ENCODE measurements around the gene GOLT1B.
"Not testable (repeated sequence)": the region's sequence is repeated elsewhere in the genome, so short reads cannot be mapped to it uniquely, and the experiment has no call there.

Gene GOLT1B, protein sequence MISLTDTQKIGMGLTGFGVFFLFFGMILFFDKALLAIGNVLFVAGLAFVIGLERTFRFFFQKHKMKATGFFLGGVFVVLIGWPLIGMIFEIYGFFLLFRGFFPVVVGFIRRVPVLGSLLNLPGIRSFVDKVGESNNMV

DNA sequence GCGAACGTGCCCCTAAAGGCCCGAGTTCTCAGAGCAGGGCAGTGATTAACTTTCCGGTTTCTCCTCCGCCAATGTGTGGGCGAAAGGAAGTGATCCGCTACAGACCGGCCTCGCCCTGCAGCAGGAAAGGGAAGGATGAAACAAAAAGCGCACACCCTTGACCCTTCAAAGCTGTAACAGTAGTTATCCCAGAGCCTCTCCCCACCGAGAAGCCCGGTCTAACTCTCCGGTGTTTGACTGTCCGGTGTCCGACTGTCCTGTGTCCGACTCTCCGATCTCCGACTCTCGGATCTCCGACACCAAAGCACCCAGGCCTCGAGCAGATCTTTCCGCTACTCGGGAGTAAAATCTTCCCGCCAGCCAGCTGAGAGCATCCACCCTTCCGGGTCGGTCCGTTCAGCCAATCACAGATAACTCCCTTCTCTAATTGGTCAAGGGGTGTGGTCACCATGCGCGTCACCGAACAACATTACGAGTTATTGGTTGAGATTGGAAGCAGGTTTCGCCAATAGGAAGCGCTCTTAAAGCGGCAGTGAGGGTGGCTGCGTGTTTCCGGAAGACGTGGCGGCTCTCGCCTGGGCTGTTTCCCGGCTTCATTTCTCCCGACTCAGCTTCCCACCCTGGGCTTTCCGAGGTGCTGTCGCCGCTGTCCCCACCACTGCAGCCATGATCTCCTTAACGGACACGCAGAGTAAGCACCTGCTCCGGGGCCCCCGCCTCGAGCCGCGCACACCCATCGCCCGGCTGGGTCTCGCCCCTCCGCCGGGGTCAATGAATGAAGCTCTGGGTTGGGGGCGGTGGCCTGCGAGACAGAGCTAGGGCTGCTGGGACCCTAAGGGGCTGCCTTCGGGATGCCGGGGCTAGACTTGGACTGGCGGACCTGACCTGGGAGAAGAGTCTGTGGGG, at the start of gene GOLT1B, which contains the start of gene RECQL:
TSS of gene GOLT1B (plus strand) at position 532 of the 906 bp plus-strand sequence. CDS start at position 667, 135 bp downstream.
TSS of gene RECQL (minus strand) at position 378 of the 906 bp plus-strand sequence. CDS start 2,065 bp downstream, outside the sequence.
- DNase-seq, result peak; percentile 38

DNA sequence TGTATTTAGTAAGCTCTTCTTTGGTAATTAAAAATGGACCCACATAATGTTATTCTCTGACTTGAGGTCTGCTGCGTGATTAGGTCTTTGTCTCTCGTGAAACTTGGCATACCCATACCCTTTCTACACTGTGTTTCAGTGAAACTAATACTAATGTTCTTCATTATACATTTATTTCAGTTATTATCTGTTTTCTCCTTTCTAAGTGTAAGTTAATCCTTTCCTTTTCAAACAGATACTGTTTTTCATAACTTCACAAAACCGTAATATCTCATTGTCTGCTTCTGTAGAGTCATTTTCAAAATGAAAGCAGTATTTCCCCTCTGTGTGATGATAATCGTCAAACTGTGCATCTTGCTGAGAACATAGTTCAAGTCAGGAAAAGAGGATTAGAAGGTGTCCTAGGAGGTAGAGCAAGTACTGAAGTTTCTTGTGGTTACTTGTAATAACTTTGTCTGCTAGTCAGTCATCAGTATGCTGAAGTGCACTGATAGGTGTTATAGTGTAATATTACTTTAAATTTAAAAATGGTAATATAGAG, 48.2 kb upstream of the GOLT1B start:
- DNase-seq, result no peak

DNA sequence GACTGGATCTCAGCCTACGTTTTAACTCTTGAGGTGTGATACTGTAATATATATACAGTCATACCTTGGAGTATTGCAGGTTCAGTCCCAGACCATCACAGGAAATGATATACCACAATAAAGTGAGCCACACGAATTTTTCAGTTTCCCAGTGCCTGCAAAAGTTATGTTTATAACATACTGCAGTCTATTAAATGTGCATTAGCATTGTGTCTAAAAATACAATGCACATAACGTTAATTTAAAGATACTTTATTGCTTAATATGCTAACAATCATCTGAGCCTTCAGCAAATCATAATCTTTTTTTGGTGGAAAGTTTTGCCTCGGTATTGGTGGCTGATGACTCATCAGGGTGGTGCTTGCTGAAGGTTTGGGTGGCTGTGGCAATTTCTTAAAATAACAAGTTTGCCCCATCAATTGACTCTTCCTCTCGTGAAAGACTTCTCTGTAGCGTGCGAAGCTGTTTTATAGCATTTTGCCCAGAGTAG, 45.3 kb upstream of the GOLT1B start:
- DNase-seq, result no peak

DNA sequence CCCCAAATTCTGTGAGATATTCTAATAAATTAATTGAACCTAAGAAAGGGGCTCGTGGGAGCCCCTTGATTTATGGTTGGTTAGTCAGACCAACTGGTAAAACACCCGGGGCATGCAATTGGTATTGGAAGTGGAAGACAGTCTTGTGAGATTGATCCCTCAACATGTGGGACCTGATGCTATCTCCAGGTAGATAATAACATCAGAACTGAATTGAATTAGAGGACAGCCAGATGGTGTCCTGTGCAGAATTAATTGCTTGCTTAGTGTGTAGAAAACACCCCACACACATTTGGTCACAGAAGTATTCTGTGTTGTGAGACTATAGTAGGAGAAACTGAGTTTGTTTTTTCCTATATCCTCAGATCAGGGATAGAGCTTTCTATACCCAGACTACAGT, 42.1 kb upstream of the GOLT1B start:
- no peak for DNase-seq

DNA sequence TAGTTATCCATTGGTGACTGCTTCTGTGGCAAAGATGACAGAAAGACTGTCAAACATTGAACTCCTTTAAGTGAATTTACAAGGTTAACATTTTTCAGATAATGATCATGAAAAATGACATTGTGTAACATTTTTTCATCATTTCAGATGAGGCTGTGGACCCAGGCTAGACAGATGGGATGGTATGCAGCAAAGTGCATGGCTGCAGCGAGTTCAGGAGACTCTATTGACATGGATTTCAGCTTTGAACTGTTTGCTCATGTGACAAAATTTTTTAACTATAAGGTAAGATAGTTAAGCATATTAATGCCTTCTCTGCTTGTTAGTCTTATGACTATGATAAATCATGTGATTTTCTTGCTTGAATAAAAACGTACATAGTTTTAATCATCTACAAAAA, 34.3 kb upstream of the GOLT1B start:
- not testable (repeated sequence) for DNase-seq

DNA sequence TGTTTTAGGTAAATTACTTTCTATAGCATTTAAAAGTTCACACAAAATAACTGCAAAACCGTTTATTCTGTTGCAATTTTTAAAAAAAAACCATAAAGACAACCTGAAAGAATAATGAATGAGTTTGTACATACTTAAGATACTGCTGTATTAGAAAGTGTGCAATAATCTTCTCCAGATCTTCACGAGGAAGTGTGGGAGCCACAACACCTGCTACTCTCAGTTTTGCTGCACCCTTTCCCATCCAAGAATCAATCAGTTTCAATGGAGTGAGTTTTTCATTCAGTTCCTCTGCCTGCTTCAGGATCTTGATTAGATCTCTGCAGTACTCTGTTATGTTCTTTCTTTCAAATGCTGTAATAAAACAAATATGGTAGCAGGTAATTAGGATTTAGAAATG, 30.3 kb upstream of the GOLT1B start:
- no peak for DNase-seq

DNA sequence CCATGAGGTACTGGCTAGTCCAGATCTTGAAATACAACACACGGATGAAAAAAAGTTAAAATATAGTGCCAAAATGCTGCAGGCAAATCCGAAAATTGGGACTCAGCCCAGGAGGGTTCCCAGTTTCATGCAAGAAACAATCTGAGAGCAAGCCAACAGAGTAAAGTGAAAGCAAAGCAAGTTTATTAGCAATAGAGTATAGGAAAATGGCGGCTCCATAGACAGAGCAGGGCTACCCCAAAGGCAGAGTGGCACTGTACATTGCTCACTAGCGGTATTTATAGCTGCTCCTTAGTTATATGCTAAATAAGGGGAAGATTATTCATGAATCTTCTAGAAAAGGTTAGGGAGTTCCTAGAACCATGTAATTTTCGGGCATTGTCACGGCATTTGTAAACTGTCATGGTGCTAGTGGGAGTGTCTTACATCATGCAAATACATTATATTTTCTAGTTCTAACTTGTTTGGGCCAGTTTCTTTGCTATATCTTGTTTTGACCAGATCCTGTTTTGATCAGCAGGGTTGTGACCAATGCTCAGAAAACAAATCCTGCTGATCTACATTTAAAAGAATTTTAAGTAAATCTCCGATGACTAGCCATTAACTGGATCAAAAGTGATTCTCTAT, 29.3 kb upstream of the GOLT1B start:
- DNase-seq, result no peak

DNA sequence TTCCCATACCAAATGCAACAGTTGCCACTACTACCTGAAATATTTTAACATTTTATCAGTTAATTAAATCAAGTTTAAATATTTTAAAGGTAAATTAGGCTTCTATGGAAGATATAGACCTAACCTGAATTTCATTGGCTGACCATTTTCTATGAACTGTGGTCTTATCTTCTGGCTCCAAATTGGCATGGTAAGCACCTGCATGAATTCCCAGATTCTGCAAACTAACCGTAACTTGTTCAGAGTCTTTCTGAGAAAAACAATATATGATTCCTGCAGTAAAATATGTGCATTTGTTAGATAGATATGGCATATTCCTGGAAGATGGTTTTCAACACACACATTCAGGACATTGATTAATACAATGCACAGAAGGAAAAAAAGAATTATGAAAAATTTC, 26.0 kb upstream of the GOLT1B start:
- DNase-seq, result no peak

DNA sequence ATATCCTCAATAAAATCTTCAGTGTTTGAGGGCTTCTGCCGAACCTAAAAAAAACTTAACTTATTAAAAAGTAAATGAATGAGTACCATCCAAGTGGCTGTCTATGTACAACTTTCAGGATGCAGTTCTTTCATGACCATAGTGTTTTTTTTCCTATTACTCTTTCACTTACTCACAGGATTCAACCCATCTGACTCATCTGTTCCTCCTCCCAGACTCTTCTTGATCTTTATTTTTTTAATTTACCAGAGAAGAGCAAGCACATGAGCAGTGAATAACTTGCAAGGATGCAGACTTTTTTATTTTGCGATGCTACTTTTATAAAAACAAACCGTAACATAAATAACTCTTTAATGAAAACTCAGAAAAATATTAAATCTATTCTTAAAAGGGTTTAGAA, 24.6 kb upstream of the GOLT1B start:
- no peak for DNase-seq

DNA sequence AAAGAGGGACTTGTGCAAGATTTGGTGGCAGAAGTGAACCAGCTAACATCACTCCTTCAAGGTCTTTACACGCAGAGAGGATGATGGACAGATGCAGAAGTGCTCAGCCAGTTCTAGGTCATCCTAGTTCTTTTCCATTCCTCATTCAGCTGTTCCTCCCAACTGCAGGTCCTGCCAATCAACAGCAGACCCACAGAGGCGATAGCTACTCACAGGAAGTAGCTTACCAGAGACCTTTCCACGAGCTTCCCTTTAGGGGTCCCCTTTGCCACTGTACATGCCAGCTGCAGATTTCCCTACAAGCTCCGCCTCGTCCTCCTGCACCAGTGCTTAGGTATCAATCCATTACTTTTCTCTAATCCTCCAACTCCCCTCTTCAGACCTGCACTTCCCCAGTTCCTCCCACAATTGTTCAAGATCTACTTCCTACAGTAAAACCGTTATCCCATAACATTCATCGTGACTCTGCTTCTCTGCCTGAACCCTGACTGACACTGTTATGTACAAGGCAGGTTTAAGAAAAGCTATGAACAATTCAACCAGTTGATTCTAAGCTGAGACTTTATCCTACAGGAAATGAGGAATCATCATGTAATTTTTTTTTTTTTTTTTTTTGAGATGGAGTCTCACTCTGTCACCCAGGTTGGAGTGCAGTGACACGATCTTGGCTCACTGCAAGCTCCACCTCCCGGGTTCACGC, 22.7 kb upstream of the GOLT1B start:
- DNase-seq, result no peak

DNA sequence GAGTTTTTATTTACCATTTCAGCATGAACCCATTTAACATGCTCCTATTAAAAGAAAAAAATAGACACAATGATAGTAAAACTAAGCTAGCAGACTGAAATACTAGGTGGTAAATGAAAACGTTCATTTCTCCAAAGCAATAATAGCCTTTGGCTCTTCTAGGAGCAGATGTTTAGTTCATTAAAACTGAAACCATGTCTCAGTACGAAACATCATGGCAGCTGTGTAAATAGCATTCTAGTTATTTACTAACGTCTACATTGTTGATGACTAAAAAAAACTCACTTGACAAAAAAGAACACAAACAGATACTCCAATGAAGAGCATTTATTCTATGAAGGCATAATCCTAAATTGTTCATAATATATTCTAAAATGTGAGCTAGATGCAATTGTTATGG, 18.1 kb upstream of the GOLT1B start:
- no peak for DNase-seq

DNA sequence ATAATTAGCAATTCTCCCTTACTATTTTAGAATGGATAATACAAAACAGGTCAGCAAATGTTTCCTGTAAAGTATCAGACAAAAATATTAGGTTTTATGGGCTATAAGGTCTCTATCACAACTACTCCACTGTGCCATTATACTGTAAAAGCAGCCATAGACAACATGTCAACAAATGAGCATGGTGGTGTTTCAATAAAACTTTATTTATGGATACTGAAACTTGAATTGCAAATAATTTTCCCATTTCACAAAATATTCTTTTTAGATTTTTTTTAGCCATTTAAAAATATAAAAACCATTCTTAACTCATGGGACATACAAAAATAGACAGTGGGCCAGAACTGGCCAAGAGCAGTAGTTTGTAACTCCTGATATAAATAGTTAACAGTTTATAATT, 15.6 kb upstream of the GOLT1B start:
- DNase-seq, result no peak

DNA sequence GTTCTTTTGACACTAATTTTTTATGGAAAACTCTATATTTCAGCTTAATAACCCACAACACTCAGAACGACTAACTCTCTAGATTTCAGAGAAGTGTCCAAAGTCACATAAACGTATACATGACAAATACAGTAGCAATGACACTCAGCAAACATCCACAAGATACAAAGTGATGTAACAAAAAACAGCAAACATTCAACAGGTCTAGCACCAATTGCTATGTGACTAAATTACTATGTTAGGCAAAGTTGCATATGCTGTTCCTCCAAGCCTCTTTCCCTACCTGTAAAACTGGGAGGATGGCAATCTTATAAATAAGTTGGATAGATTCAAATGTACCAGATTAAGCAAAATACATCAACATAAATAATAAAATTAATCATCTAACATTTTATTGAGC, 1.8 kb upstream of the GOLT1B start:
- DNase-seq, result no peak

DNA sequence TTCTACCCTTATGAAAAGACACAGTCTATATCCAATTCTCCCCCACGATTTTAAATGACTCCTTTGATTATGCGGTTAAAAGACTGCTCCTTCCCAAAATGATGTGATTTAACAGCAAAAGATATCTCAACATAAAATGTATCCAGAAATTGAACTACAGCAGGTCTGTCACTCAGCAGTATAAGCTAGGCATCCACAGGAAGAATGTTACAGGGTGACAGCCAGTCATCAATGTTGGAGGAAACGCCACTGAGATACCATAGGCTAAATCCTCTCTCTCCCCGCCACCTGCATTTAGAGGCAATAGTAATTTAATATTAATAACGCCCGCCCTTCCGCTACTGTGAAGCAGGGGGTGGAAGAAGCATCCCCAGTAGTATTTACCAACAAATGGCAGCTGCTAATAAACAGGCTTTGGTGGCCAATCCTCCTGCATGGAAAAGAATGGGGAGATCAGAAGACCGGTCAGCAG, 767 bp upstream of the GOLT1B start:
- no peak for DNase-seq

DNA sequence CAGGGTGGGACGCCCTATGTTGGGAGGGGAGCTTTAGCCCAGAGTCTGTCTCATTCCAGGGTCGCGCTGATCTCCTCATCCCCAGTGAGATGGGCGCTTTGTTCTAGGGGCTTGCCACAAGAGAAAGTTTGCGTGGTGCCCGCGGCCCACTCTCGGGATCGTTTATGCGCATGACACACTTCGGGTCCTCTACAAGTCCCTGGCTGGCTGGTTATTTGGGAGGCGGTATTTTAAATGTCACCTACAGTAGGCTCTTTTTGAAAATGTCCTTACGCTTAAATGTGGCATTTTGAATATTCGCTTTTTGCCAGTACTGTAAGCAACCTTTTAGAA, 541 bp downstream of the GOLT1B start:
- no peak for DNase-seq

DNA sequence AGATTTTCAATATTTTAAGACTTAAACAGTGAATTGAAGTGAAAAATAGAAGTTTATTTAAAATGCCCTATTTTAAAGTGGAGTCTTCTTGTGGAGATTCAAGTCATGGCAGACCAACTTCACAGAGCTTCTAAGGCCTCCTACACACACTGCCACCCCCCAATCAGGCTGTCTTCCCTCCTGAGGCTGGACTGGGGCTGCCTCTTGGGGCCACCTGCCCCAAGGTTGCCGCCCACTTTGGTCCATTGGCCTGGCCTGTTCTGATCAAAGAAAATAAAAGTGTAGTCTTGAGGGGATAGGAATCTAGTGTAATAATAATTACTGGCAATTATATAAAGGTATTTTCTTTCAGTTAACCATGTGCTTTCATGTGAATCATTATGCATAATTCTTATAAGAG, 1.3 kb downstream of the GOLT1B start:
- no peak for DNase-seq

DNA sequence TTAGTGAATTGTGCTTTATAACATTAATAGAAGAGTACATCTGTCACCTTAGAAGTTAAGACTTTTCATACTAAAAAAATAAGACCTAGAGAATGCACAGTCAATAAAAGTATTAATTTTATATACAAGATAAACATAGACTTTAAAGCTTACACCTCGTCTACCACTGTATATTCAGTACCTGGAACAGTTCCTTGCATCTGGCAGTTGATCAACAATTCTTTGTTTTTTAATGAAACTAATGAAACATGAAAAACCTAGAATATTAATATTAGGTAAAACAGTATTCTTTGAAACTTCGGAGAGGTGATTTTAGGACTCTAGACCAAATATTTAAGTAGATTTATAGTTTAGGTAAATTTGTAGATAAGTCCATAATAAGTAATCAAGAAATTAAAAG, 4.3 kb downstream of the GOLT1B start:
- no peak for DNase-seq

DNA sequence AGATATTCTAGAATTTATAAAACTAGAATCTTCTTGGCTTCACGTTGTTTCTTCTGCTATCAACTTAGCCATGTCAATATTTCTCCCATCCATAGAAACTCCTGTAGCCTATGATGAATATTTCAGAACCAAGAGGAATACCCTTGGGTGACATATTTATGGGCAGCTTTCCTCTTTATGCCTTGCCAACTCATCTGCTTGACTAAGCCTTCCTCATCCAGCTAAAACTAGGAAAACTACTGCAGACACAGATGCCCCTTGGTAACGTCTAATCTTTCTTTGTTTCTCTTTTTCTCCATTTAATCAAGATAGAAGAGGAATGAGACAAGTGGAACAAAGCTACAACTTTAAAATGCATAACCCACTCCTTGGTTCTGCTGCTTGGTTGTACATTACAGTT, 6.3 kb downstream of the GOLT1B start:
- DNase-seq, result no peak

DNA sequence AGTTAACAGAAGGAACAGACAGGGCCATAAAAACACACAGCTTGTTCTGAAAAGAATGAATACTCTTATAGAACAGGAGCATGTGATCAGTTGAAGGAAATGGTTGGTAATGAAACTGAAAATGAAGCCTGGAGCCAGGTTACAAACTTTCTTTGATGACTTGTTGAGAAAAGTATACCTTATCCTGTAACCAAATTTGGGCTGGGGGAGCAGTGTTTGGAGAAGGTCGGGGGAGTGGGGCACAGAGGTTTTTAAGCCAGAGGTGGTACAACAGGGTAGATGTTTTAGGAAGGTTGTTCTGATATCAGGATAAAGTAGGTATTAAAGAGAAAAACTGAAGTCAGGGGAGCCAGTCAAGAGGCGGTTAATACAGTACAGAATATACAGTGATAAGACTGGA, 8.2 kb downstream of the GOLT1B start:
- no peak for DNase-seq

DNA sequence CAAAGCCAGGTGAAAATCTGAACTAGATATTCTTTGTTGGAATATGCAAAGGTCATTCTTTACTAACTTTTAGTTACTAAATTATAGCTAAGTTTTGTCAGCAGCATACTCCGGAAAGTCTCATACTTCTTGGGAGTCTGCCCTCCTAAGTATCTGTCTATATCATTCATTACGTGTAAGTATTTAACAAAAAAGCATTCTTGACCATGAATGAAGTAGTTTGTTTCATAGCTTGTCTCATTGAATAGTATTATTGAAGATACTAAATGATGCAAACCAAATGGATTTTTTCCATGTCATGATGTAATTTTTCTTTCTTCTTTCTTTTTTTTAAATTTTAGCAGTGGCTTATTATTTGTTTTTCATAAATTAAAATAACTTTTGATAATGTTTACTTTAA, 14.7 kb downstream of the GOLT1B start:
- DNase-seq, result no peak

DNA sequence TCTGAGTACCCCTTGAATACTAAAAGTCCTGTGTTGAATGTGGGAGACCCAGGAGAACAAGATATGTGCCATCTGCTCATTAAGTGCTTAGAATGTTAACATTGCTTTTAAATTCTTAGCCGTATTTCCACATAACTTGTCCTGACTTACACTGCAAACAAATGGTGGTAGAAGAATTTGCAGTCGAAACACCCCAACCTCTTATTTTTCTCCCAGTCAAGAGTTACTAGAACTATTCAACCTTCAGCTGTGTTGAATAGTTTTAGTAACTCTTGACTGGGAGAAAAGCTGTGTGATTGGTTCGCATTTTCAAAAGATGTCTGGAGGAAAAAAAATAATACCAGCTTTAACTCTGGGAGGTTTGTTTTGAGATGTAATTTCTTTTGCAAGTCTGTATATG, 16.9 kb downstream of the GOLT1B start:
- no peak for DNase-seq

DNA sequence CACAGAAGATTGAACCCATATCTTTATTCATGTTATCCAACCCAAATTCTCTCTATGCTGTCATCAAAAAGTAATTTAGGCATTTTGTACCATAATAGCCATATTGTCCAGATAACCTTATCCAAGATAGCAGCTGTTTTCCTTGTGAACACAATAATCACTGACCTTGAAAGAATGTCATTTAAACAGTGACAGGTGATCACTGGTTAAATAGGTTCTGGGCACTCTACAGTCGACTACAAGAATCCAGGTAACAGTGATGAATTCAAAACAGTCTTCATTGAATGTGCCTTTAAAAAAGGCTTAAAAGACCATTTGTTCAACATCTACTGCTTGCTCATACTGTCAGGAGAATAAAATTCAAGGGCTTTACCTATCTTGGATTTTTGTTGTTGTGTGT, 20.0 kb downstream of the GOLT1B start:
- no peak for DNase-seq

DNA sequence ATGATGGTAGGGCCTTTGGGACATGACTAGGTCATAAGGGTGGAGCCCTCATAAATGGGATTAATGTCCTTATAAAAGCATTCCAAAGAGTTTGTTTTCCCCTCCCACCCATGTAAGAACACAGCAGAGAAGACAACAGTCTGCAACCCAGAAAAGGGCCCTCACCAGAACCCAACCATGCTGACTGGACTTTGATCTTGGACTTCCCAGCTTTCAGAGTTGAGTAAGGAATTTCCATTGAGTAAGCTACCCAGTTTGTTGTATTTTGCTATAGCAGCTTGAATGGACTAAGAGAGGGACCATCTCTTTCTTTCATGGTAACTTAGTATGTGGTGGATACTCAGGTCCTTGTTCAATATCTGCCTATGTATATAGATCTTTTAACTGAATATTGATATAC, 21.6 kb downstream of the GOLT1B start:
- no peak for DNase-seq
